Neural cell (in vitro differentiated cells): ENCODE measurements around the gene ADAMTS2.

Experiments
- EP300 ChIP-seq: fragments of 450-650 bp; conservative IDR thresholded peaks from 2 replicates; pipeline ENCODE4 v1.6.1; 2014; ENCODE audit warnings: antibody characterized with exemption, mild to moderate bottlenecking, moderate library complexity; ENCODE audit not compliant: poor library complexity, severe bottlenecking
- EZH2 ChIP-seq: fragments of 200-600, 300-800 bp; shearing (Covaris generic), sonication (generic); IDR thresholded peaks from 2 replicates; pipeline ENCODE4 v1.6.1; 2014; ENCODE audit warnings: antibody characterized with exemption, low read length, borderline replicate concordance, mild to moderate bottlenecking; ENCODE audit not compliant: insufficient read depth, poor library complexity, severe bottlenecking
- POLR2AphosphoS5 ChIP-seq: IDR thresholded peaks from 2 replicates; pipeline ENCODE4 v1.6.1; 2012
- RAD21 ChIP-seq: fragments of 450-650 bp; conservative IDR thresholded peaks from 2 replicates; pipeline ENCODE4 v1.6.1; 2014; ENCODE audit warnings: antibody characterized with exemption, mild to moderate bottlenecking, moderate library complexity
- REST ChIP-seq: IDR thresholded peaks from 2 replicates; pipeline ENCODE4 v1.6.1; 2012; ENCODE audit warnings: borderline replicate concordance
- SMC3 ChIP-seq: fragments of 450-650 bp; conservative IDR thresholded peaks from 2 replicates; pipeline ENCODE4 v1.6.1; 2014; ENCODE audit warnings: antibody characterized with exemption, mild to moderate bottlenecking, moderate library complexity; ENCODE audit not compliant: poor library complexity
- TAF1 ChIP-seq: IDR thresholded peaks from 2 replicates; pipeline ENCODE4 v1.6.1; 2012; ENCODE audit warnings: low read depth
- TF ChIP-seq, protein P1 (sequence below): fragments of 450-650 bp; IDR thresholded peaks from 2 replicates; pipeline ENCODE4 v1.5.1; 2014; ENCODE audit warnings: antibody characterized with exemption, mild to moderate bottlenecking, moderate library complexity; ENCODE audit not compliant: poor library complexity, severe bottlenecking

DNA sequence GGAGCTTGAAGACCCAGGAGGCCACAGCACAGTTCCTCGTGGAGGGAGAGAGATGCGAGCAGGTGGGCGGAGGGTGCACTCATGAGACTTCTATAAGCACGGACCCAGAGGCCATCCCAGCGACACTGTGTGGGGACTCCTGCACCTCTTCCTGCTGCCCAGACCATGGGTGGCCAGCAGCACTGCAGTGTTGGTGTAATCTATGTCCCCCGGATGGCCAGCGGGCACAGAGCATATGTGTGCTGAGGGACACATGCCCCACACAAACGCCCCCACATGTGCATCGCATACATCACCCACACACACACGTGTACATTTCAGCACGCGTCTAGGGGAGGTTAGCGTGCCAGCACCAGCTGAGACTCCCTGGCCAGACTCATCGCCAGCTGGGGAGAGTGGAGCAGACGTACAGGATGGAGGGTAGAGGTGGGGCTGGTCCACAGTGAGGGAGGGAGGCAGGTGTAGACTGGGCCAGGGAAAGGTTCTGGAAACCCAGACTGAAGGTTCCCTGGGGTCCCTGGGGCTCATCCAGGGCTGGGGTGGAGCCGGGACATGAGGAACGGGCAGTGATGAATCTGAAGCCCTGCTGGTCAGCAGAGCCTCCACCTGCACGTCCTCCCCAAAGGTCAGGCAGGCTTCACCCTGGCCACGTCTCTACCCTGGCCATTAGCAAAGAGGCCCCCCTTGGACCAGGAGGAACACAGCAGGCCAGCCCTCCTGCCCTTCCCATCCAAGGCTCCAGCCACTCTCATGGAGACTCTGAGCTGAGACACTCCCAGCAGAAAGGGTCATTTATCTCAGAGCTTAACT lies 27.6 kb downstream of the ADAMTS2 start:
- TF ChIP-seq, protein P1, sequence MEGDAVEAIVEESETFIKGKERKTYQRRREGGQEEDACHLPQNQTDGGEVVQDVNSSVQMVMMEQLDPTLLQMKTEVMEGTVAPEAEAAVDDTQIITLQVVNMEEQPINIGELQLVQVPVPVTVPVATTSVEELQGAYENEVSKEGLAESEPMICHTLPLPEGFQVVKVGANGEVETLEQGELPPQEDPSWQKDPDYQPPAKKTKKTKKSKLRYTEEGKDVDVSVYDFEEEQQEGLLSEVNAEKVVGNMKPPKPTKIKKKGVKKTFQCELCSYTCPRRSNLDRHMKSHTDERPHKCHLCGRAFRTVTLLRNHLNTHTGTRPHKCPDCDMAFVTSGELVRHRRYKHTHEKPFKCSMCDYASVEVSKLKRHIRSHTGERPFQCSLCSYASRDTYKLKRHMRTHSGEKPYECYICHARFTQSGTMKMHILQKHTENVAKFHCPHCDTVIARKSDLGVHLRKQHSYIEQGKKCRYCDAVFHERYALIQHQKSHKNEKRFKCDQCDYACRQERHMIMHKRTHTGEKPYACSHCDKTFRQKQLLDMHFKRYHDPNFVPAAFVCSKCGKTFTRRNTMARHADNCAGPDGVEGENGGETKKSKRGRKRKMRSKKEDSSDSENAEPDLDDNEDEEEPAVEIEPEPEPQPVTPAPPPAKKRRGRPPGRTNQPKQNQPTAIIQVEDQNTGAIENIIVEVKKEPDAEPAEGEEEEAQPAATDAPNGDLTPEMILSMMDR: no peak
- TF ChIP-seq TAF1 (no peak), EZH2 (no peak), POLR2AphosphoS5 (no peak), EP300 (no peak), REST (no peak), RAD21 (no peak), SMC3 (no peak)
